Measurements from ENCODE around the gene LAMA3. TPM values are rescaled to one million over a fixed set of nuclear protein-coding genes. Genes with fewer than 3 reads are reported as not detected.

The LAMA3 gene
- polyA plus RNA-seq, 1 of the 3 experiments (the other 2 are of a cell fraction) = 3.5 TPM

- no peaks in the 10 kb centered on the region for H3K79me2 ChIP-seq (ENCODE audit: insufficient read depth)
- no peaks in the 10 kb centered on the region for H3K27me3 ChIP-seq (ENCODE audit: insufficient read depth)
- POLR2A ChIA-PET = no interaction called here
- H4K20me1 ChIP-seq (ENCODE audit: insufficient read depth) = no peaks in the 10 kb centered on the region
- H3K9ac ChIP-seq = no peak overlapping the region
- H2AFZ ChIP-seq (ENCODE audit: low read depth) = no peak overlapping the region
- no peaks in the 10 kb centered on the region for H3F3A ChIP-seq (replicated peaks; ENCODE audit: insufficient read depth)
- CTCF ChIA-PET = interaction anchor here (0.8 kb wide), 1 partner anchor 149 kb away, joined by 3 read pairs; no protein-coding TSS in a partner anchor
- H3K9me2 ChIP-seq = no peaks in the 10 kb centered on the region
- no peaks in the 10 kb centered on the region; the same call in 1 of the 2 replicates for H3K9me3 ChIP-seq
- H3K36me3 ChIP-seq (replicated peaks in 1 of 2; ENCODE audit: control insufficient read depth in 1 of 2, insufficient read depth in 2 of 2, low read length in 1 of 2) = no peaks in the 10 kb centered on the region
- WGBS (ENCODE audit: low lambda C conversion rate) = 85% methylated on average over 6 of the region's 6 CpGs
- H3K4me1 ChIP-seq (ENCODE audit: control insufficient read depth in 1 of 2, insufficient read depth in 2 of 2, low read depth in 1 of 2, low read length in 1 of 2) = no peaks in the 10 kb centered on the region
- H3K27ac ChIP-seq (ENCODE audit: low read depth in 2 of 2, low read length in 1 of 2) = no peak overlapping the region
- no peak overlapping the region for H3K4me2 ChIP-seq
- TF ChIP-seq, protein P1, sequence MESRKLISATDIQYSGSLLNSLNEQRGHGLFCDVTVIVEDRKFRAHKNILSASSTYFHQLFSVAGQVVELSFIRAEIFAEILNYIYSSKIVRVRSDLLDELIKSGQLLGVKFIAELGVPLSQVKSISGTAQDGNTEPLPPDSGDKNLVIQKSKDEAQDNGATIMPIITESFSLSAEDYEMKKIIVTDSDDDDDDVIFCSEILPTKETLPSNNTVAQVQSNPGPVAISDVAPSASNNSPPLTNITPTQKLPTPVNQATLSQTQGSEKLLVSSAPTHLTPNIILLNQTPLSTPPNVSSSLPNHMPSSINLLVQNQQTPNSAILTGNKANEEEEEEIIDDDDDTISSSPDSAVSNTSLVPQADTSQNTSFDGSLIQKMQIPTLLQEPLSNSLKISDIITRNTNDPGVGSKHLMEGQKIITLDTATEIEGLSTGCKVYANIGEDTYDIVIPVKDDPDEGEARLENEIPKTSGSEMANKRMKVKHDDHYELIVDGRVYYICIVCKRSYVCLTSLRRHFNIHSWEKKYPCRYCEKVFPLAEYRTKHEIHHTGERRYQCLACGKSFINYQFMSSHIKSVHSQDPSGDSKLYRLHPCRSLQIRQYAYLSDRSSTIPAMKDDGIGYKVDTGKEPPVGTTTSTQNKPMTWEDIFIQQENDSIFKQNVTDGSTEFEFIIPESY (IDR thresholded peaks at IDR 0.05; ENCODE audit: borderline replicate concordance, low read depth) = no peak
- TF ChIP-seq IRF3 (IDR thresholded peaks at IDR 0.05; ENCODE audit: low read depth, low read length) = no peak
- TF ChIP-seq, protein P2, sequence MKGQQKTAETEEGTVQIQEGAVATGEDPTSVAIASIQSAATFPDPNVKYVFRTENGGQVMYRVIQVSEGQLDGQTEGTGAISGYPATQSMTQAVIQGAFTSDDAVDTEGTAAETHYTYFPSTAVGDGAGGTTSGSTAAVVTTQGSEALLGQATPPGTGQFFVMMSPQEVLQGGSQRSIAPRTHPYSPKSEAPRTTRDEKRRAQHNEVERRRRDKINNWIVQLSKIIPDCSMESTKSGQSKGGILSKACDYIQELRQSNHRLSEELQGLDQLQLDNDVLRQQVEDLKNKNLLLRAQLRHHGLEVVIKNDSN (IDR thresholded peaks at IDR 0.05; ENCODE audit: borderline replicate concordance, low read depth) = no peak
- TF ChIP-seq CTCF (IDR thresholded peaks at IDR 0.05) = no peak
- no peak for TF ChIP-seq PBX3 (IDR thresholded peaks at IDR 0.05)
- TF ChIP-seq YY1 (IDR thresholded peaks at IDR 0.05; ENCODE audit: low read depth) = no peak
- no peak for TF ChIP-seq MEF2A (IDR thresholded peaks at IDR 0.05; ENCODE audit: borderline replicate concordance, low read depth)
- TF ChIP-seq RAD21 (IDR thresholded peaks at IDR 0.05; ENCODE audit: low read length) = no peak
- no peak for DNase-seq
- no peak overlapping the region for H3K4me3 ChIP-seq (ENCODE audit: low read depth in 2 of 2, low read length in 1 of 2)
These were observed 280.4 kb downstream of the LAMA3 start for GRCh38 chr18:23969664-23970063.

Measured in SK-N-SH (cell line).